ENCODE results near the gene TUBB4B.

TUBB4B gene

GRCh38 chr9:137275588-137276472, 34.7 kb downstream of the TUBB4B start:
- DNase-seq = no peak
- intact Hi-C loops (cut with DNase I) = no loop called here

DNA sequence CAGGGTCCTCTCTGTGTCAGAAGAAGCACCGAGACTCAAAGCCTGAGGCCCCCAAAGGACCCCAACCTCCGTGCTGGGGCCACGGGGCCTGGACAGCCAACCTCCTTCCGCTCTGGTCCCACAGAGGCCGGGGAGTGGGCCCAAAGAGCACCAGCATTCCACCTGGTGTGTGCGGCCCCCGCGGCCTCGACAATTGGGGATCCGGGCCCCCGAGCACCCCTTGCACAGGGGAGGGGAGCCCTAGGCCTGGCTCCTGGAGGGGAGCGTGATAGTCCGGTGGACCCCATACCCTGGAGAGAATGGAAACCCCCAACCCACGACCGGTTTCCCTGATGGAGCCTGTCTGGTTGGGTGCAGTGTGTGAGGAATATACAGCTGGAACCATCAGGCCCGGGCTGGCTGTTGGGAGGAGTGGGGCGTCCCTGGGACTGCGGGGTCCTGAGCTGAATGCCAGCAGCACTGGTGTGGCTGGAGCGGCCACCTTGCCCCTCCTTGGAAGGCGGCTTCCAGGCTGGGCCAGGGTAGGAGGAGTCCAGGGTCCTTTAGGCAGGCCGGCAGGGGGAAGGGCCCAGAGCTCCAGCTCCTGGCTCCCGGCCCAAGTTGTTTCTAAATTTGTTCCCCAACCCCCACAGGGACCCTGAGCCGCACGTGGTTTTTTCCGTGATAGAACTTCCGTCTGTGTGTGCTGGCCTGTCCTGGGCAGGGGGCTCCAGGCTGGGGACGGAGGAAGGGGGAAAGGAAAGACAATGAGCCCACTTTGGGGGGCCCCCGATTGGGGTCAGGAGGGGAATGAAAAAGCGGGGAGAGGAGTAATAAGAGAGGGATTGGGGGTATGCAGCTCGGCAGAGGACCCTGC, 35.6 kb downstream of the TUBB4B start:
- intact Hi-C loops (cut with DNase I) = no loop called here
- peak in 10 of 42 donors; percentile 21 to 63 (median 36) for DNase-seq

DNA sequence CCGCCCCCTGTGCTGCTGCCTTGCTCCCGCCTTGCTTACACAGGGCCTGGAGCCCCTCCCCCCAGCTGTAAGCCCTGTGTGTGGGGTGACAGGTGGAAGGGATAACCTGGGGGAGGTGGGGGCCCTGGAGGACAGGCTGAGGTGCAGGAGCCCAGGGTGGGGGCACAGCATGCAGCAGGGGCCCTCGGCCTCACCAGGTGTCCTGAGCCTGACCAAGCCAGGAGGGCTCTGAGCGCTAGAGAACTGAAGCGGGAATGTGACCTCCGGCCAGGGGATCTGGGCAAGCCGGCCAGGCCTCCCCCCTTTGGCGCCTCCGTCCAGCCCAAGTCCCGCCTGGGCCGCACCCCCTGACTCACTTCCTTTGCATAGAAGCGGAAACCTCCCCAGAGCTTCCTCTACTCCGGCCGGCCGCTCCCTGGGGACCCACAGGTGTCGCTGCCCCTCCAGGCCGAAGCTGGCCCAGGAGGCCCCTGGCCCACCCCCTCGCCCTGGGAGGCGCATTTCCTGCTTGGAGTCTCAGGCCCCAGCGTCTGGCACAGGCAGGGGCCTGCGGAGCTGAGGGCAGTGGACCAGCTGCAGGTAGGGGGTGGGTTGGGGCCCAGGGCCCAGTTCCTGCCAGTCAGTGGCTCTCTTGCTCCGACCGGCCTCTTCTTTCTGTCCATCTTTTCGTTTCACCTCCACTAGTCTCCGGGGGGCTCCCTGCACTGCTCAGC, 36.4 kb downstream of the TUBB4B start, which contains the start of gene TOR4A:
TOR4A (plus strand) TSS at position 398 of the 713 bp plus-strand sequence. CDS start 964 bp downstream, outside the sequence.
- intact Hi-C loops (cut with DNase I) = no loop called here
- peak in 33 of 42 donors; percentile 16 to 70 (median 52) for DNase-seq

GRCh38 chr9:137278061-137278701, 37.1 kb downstream of the TUBB4B start:
- intact Hi-C loops (cut with DNase I) = no loop called here
- DNase-seq = no peak

DNA sequence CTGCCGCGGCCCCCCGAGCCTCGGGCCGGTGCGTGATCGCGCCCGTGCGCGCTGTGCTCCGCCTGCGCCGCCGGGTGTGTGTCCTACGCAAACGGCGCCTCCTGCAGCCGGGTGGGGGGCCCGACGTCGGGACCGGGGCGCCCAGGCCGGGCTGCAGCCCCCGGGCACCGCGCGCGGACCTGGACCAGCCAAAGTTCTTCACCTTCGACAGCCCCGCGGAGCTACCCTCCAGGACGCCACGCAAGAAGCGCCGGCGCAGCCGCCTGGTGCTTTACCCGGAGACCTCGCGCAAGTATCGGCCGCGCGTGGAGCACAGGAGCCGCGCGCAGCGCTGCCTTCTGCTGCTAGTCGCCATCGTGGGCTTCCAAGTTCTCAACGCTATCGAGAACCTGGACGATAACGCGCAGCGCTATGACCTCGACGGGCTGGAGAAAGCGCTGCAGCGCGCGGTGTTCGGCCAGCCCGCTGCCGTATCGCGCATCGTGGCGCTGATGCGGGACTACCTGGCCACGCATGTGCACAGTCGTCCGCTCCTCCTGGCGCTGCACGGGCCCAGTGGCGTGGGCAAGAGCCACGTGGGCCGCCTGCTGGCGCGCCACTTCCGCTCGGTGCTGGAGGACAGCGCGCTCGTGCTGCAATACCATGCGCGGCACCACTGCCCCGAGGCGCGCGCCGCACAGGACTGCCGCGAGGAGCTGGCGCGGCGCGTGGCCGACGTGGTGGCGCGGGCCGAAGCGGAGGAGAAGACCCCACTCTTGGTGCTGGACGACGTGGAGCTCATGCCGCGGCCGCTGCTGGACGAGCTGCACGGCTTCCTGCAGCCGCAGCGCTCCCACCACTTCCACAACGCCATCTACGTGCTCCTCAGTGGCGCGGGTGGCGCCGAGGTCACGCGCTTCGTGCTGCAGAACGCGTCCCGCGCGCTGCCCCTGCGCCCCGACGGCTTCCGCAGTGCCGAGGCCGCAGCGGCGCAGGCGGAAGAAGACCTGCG, 37.9 kb downstream of the TUBB4B start:
- intact Hi-C loops (cut with DNase I) = no loop called here
- DNase-seq = no peak

- intact Hi-C loops (cut with DNase I) = no loop called here
- no peak for DNase-seq
Measured at GRCh38 chr9:137279741-137280473, 38.8 kb downstream of the TUBB4B start.

- intact Hi-C loops (cut with DNase I) = no loop called here
- no peak for DNase-seq
Measured at GRCh38 chr9:137280474-137281344, 39.6 kb downstream of the TUBB4B start.

- no peak for DNase-seq
- intact Hi-C loops (cut with DNase I) = no loop called here
Measured at GRCh38 chr9:137281345-137282116, 40.4 kb downstream of the TUBB4B start.

GRCh38 chr9:137286975-137287383, 45.9 kb downstream of the TUBB4B start:
- intact Hi-C loops (cut with DNase I) = no loop called here
- peak in 10 of 42 donors; percentile 26 to 65 (median 47) for DNase-seq

- intact Hi-C loops (cut with DNase I) = loop anchor here (10.0 kb wide), 1 partner anchor 232 kb away; no protein-coding TSS in a partner anchor
Measured at GRCh38 chr9:137293094-137293481, 52.0 kb downstream of the TUBB4B start.

More at GRCh38 chr9:137293094-137293481, 52.0 kb downstream of the TUBB4B start:
- peak in 1 of 42 donors; percentile 51 for DNase-seq
